GM18520 (cell line): ENCODE results near the gene GPR155.

Experiments used
- ATAC-seq: cut with Tn5 transposase; IDR thresholded peaks from one replicate; pipeline ENCODE4 v1.9.1; 2021; ENCODE audit not compliant: unreplicated experiment

GPR155 gene

GRCh38 chr2:174486563-174487107, at the start of gene GPR155:
TSS of gene GPR155 (minus strand) at chr2:174487029. CDS start at chr2:174481956, 5,073 bp downstream.
- ATAC-seq: peak; percentile 29

DNA sequence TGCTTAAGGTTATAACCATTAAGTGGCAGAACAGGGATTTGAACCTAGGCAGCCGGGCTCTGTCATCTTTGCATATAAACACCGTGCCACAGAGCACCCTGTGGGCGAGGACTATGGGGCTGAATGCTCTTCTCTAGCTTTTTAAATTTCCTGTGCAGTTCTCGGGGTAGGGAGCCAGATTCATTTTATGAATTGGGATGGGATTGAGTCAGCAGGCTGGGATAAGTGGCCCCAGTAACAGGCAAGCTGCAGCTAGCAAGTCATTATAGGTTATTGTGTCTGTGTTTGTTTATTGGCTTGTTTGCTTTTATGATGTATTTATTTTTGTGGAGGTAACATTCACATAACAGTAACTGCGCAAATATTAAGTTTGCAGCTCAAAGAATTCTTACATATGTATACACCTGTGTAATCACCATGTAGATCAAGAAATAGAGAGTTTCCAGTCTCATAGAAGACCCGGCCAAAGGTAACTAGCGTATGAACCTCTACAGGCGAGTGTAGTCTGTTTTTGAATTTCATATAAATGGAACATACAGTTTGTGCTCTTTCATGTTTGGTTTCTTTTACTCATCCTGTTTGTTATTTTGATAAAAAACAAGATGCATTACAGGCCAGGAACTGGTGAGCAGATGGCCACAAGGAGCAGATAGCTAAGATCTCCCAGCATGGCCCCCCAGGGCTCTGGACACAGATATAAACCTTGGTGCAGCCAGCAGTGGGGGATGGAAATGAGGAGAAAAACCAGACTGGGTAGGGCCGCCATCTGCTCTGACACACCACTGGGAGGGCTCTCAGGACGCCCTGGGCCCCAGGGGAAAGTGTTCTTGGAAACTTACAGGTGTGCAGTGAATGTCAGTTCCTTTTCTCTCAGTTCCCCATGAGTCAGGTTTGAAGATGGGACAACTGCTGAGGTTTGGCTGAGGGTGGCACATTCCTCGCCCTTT, 49.2 kb upstream of the GPR155 start:
- ATAC-seq: no peak

GRCh38 chr2:174535083-174535482, 48.3 kb upstream of the GPR155 start:
- ATAC-seq: no peak

- ATAC-seq: no peak
Measured at GRCh38 chr2:174529916-174530315, 43.1 kb upstream of the GPR155 start.

- no peak for ATAC-seq
Measured at GRCh38 chr2:174527959-174528358, 41.1 kb upstream of the GPR155 start.

GRCh38 chr2:174527101-174527721, 40.4 kb upstream of the GPR155 start:
- no peak for ATAC-seq

- ATAC-seq: no peak
Measured at GRCh38 chr2:174524527-174524926, 37.7 kb upstream of the GPR155 start.

DNA sequence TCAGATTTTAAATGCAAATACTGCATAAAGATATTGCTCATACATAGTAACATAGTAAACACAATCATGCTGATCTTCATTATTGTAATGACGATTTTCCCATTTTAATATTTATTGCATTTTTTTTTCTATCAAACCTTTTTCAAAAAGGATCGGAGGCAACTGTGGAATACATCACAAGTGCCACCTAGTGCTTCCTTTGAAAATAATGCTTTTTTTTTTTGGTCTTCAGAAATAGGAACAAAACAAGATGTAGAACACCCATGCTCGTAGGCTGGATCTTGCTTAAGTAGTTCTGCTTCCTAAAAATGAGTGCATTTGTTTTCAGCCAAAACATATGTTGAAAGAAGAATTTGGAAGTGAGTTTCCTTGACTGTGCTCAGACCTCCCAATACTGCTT, 35.7 kb upstream of the GPR155 start:
- no peak for ATAC-seq

DNA sequence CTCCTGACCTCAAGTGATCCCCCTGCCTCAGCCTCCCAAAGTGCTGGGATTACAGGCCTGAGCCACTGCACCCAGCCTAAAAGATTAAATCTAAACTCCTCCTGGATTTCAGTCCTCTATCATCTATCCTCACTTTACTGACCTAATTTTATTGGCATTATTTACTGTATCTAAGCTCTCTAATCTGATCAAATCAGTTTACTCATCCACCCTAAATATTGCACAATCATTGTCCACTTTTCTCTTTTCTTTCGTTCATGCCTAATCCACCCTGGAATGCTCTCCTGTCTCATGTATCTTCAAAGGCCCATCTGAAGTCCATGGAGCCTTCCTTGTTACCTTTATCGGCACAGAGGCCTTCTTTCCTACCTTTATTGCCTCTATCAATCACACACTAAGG, 31.6 kb upstream of the GPR155 start:
- ATAC-seq: no peak

- ATAC-seq: no peak
Measured at GRCh38 chr2:174516501-174517378, 29.9 kb upstream of the GPR155 start.

DNA sequence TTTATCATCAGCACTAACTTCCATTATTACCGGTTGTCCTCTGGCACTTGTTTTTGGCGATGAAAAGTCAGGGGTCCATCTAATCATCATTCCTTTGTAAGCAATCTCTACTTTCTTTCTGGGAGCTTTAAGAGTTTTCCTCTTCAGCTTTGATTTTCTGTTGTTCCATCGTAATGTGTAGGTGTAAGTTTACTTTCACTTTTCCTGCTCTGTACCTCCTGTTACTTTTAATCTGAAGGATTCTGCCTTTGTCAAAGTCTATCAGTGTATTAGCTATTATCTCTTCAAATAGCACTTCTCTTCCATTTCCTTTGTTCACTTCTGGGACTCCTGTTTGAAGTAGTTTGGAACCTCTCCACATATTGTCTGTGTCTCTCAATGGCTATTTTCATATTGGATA, 25.5 kb upstream of the GPR155 start:
- no peak for ATAC-seq

- no peak for ATAC-seq
Measured at GRCh38 chr2:174511580-174512260, 24.9 kb upstream of the GPR155 start.

GRCh38 chr2:174510583-174511189, 23.9 kb upstream of the GPR155 start:
- no peak for ATAC-seq

- no peak for ATAC-seq
Measured at GRCh38 chr2:174503161-174503809, 16.5 kb upstream of the GPR155 start.

DNA sequence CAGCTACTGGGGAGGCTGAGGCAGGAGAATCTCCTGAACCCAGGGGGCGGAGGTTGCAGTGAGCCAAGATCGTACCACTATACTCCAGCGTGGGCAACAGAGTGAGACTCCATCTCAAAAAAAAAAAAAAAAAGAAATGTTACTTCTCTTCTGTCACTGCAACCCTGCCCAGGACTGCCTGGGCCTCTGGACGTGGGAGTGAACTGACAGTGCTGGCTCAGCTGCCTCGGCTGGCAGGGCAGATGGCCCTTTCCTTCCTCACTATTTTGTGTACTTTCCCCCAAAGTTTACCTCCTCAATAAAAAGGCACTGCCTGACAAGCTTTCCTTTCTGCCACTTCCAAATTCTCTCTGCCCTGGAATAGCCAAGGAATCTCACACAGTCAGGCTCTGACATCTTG, 12.5 kb upstream of the GPR155 start:
- no peak for ATAC-seq

GRCh38 chr2:174495365-174496012, 8.7 kb upstream of the GPR155 start:
- ATAC-seq: no peak

DNA sequence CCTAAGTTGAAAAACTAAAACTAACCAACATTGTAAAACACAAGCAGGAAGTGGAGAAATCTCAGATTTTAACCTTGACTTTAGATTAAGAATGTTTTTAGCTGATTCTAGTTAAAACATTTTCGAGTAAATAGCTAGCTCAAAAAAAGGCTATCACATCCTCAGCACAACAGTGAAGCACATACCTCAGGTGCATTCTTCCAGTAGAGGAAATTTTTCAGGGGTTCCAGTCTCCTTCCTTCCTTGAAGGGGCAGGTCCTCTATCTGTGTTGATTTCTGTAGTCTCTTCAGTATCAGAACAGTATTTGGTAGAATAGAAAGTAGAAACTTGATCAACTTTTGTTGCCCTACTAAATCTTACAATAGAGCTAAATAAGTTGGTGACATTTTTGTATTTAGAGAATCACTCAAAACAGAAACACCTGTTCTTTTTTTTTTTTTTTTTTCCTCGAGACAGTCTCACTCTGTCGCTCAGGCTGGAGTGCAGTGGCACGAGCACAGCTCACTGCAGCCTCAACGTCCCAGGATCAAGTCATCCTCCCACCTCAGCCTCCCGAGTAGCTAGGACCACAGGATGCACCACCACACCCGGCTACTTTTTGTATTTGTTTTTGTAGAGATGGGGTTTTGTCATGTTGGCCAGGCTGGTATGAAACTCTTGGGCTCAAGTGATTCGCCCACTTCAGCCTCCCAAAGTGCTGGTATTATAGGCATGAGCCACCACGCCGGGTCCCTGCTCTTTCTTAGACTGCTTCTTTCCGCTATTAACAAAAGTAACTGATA, 6.9 kb upstream of the GPR155 start:
- peak; percentile 12 for ATAC-seq

GRCh38 chr2:174492963-174493431, 6.2 kb upstream of the GPR155 start:
- peak; percentile 89 for ATAC-seq
